ENCODE measurements around the gene TRAPPC5.

The TRAPPC5 gene

GRCh38 chr19:7646426-7646700, 34.3 kb upstream of the TRAPPC5 start:
- DNase-seq, result no peak

GRCh38 chr19:7647156-7647555, 33.5 kb upstream of the TRAPPC5 start:
- DNase-seq, result no peak

GRCh38 chr19:7648265-7649014, 32.2 kb upstream of the TRAPPC5 start:
- DNase-seq, result no peak

GRCh38 chr19:7650148-7650547, 30.5 kb upstream of the TRAPPC5 start:
- no peak for DNase-seq

GRCh38 chr19:7652061-7652641, 28.5 kb upstream of the TRAPPC5 start:
- DNase-seq, result peak; percentile 90

GRCh38 chr19:7654401-7654800, 26.2 kb upstream of the TRAPPC5 start:
- DNase-seq, result no peak

GRCh38 chr19:7655581-7655980, 25.1 kb upstream of the TRAPPC5 start:
- no peak for DNase-seq

GRCh38 chr19:7657131-7657751, 23.4 kb upstream of the TRAPPC5 start:
- DNase-seq, result peak; percentile 64

- peak; percentile 65 for DNase-seq
These were observed 22.4 kb upstream of the TRAPPC5 start for GRCh38 chr19:7658219-7658686.

- DNase-seq, result no peak
These were observed 18.7 kb upstream of the TRAPPC5 start for GRCh38 chr19:7661744-7662538.

- DNase-seq, result no peak
These were observed 18.0 kb upstream of the TRAPPC5 start for GRCh38 chr19:7662657-7663056.

GRCh38 chr19:7663706-7664105, 16.9 kb upstream of the TRAPPC5 start:
- no peak for DNase-seq

- no peak for DNase-seq
These were observed 15.6 kb upstream of the TRAPPC5 start for GRCh38 chr19:7665076-7665475.

GRCh38 chr19:7668842-7669241, 11.8 kb upstream of the TRAPPC5 start, which contains the start of gene RETN:
RETN (plus strand) TSS chr19:7669049; CDS start chr19:7669327, 278 bp downstream.
- no peak for DNase-seq

GRCh38 chr19:7669641-7670040, 11.0 kb upstream of the TRAPPC5 start:
- no peak for DNase-seq

GRCh38 chr19:7670150-7670783, 10.4 kb upstream of the TRAPPC5 start:
- DNase-seq, result peak; percentile 51

GRCh38 chr19:7670790-7671189, 9.8 kb upstream of the TRAPPC5 start:
- DNase-seq, result no peak

GRCh38 chr19:7672522-7672921, 8.1 kb upstream of the TRAPPC5 start:
- no peak for DNase-seq

- peak; percentile 61 for DNase-seq
These were observed 6.3 kb upstream of the TRAPPC5 start for GRCh38 chr19:7674010-7675005.

- DNase-seq, result no peak
These were observed 4.3 kb upstream of the TRAPPC5 start for GRCh38 chr19:7676376-7676775.

GRCh38 chr19:7676854-7677253, 3.8 kb upstream of the TRAPPC5 start, which contains the start of gene MCEMP1:
MCEMP1 (plus strand) TSS chr19:7677090; CDS start chr19:7677121, 31 bp downstream.
- no peak for DNase-seq

Measured in activated CD4-positive, alpha-beta T cell treated with anti-CD3 and anti-CD28 coated beads for 48 hours (primary cell).